GM20431 (cell line): ENCODE results near the gene ABI3.

ENCODE experiments used
- in situ Hi-C: fragments of 300-500 bp; cut with MseI, MboI; formaldehyde crosslinking; loops from one replicate; pipeline ENCODE4 v1.15.0; 2020; ENCODE audit warnings: low sequenced_read_pairs; ENCODE audit not compliant: unreplicated experiment

Gene ABI3

GRCh38 chr17:49224198-49224996 is 13.9 kb downstream of the ABI3 start:
- in situ Hi-C loops = no loop called here

DNA sequence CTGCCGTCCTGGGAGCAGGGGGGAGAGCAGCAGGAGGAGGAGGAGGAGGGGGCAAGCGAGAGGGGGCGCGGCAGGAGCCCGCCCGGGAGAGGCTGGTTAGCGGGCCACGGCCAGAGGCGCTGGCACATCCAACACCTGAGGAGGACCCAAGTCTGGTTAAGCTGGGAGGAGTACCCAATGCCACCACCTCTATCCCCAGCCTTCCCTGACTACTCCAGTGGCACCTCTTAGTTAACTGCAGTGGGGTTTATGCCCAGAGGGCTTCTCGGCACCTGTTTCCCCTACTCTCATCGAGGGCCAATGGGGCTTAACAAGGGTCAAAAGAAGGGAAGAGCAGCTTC is 14.5 kb downstream of the ABI3 start:
- in situ Hi-C loops = loop anchor here (5.0 kb wide), 1 partner anchor 48 kb away; no protein-coding TSS in a partner anchor

GRCh38 chr17:49225554-49226236 is 15.2 kb downstream of the ABI3 start:
- in situ Hi-C loops = loop anchor here (5.0 kb wide), 1 partner anchor 48 kb away; no protein-coding TSS in a partner anchor

GRCh38 chr17:49226771-49227435 is 16.4 kb downstream of the ABI3 start:
- in situ Hi-C loops = loop anchor here (5.0 kb wide), 1 partner anchor 50 kb away; no protein-coding TSS in a partner anchor

DNA sequence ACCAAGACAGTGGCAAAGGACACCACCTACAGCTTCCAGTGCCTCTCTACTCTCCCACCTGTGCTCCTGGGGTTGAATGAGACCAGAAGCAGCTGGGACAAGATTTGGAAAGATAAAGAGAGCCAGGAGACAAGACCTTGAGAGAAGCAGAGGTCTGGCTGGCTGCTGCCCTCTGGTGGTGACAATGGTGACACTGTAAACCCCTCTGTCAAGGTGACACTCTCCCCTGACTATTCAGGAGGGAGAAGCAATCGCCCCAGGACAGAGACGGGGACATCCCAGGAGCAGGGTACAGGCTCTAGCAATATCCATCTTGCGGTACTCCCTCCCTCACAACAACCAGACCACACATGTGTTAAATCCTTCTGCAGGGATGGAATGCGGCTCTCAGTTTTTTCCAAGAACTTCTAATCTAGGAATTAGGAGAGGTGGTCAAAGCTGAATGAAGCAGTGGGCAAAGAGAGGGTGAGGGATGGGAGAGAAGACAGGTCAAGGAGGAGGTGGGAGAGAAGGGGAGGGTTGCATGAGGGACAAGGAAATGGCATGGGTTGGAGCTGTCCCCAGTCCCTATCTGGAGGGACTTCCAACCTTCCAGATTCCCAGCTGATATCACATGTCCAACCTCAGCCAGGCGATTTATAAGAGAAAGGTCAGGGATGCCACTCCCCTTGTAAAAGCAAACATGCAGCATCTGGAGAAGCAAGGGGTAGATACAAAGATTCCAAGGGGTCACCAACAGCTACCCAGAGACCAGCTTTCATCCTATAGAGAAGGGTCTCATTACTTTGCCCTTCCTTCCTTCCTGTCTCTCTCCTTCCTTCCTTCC is 17.1 kb downstream of the ABI3 start:
- in situ Hi-C loops = loop anchor here (5.0 kb wide), 1 partner anchor 50 kb away; no protein-coding TSS in a partner anchor

- in situ Hi-C loops = loop anchor here (5.0 kb wide), 1 partner anchor 52 kb away; no protein-coding TSS in a partner anchor
Measured at GRCh38 chr17:49229076-49229804, 18.7 kb downstream of the ABI3 start.

DNA sequence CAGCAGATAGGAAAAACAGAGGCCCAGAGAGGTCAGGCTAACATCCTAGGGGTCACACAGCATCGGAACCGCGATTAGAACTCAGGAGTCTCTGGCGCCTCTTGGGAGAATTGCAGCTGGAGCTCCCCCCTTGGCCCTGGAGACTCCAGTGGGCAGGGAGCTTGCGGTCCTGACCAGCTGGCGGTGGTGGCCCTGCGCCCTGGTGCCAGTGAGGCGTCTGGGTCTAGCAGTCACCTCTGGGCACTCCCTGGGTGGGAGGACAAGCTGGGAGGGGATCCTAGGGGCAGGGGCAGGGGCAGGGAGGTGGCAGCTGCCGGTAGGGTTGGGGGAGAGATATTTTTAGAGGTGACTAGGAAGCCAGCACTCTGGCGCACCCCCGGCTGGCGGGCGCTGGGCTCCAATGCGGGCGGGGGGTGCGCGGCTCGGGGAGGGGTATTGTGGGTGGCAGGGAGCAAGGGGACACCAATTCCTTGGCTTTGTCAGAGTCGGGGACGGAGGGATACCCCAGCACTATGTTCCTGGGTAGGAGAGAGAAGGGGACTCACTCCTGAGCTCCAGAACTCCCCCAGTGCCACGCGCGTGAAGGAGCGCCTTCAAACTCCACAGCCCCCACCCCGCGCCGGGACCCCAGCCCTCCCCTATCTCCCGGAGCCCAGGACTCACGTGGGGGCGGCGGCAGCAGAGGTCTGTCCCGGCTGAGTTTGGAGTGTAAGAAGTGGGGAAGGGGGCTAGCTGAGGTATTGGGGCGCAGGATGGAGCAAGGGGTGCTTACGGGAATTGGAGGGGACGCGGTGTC is 19.5 kb downstream of the ABI3 start:
- in situ Hi-C loops = loop anchor here (5.0 kb wide), 1 partner anchor 53 kb away; no protein-coding TSS in a partner anchor

DNA sequence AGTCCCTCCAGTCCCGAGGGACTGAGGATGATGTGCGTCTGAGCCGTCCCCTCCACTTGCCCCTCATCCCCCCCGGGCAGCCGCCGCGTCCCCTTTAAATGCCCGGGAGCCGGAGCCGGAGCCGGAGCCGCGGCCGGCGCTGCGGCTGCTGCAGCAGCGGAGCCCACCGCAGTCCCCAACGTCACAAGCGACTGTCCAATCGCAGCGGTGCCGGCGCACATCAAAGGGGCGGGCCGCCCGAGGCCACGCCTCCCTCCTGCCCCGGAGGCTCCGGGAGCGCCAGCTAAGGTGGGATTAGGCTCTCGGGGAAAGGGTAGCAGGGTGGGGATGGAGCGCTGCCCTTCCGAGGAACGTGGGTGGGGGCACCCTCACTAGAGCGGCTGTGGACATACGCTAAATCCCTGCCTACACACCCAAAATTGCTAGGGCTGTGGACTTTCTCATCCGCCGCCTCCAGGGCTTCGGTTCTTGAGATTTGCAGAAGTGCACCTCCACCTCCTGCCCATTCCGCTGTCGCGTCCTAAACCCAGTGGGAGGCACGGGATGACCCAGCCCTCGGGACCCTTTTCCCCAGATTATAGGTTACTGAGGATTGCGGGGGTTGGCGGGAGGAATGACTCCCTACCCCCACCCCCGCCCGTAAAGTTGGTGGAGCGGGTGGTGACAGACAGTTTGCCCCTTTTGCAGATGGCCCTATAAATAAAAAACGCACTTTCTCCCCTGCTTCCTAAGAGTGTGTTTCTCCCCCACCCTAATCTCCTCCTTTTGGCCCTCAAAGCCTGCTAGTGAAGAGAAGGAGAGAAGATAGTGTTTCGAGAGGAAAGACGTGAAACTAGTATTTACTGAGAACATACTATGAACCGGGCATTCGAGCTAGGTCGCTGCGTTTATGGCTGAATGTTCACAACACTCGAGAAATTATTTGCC is 20.4 kb downstream of the ABI3 start, which contains the start of gene PHOSPHO1:
Gene PHOSPHO1, minus strand, starts transcription at position 152 of the 927 bp plus-strand sequence. CDS start 4,096 bp downstream, outside the sequence.
- in situ Hi-C loops = no loop called here

DNA sequence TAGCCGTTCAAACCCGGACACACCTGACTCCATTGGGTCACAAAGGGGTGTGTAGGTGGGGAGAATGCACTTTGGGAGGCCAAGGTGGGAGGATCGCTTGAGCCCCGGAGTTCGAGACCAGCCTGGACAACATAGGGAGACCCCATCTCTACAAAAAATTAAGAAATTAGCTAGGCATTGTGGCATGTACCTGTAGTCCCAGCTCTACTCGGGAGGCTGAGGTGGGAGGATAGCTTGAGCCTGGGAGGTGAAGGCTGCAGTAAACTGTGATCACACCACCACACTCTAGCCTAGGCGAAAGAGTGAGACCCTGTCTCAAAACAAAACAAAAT is 21.0 kb downstream of the ABI3 start:
- in situ Hi-C loops = no loop called here

GRCh38 chr17:49234509-49235080 is 24.1 kb downstream of the ABI3 start:
- in situ Hi-C loops = no loop called here

DNA sequence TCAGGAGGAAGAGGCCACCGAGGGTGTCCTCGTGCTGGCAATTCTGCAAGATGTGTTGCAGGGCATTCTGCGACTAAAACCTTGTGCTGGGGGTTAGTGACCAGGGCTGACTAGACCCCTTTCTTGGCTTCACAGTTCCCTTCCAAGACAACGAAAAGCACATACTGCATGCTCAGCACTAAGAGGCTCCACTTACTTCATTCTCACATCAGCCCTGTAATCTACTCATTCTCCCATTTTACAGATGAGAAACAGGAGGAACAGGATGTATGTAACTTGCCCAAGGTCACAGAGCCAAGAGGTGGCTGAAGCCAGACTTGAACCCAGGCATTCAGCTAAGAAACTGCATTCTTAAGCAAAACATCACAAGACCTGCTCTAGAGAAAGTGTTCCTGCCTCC is 25.4 kb downstream of the ABI3 start:
- in situ Hi-C loops = no loop called here

DNA sequence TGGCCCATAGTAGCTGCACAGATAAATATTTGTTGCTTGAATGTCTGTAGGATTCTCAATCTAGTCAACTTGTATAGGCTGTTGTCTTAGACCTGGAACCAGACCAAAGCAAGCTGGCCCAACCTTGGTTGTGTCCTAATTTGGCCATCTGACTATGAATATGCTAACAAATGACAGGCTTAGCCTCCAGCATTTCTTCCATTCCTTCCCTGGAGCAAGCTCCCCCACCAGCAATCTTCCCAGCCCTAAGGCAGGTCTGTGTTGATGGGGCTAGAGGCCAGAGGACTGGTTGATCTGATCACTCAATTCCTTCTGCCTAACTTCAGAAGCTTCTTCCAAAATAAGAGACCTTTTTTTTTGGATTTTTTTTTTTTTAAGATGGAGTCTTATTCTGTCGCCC is 29.5 kb downstream of the ABI3 start:
- in situ Hi-C loops = no loop called here

GRCh38 chr17:49240619-49241018 is 30.1 kb downstream of the ABI3 start:
- in situ Hi-C loops = no loop called here

DNA sequence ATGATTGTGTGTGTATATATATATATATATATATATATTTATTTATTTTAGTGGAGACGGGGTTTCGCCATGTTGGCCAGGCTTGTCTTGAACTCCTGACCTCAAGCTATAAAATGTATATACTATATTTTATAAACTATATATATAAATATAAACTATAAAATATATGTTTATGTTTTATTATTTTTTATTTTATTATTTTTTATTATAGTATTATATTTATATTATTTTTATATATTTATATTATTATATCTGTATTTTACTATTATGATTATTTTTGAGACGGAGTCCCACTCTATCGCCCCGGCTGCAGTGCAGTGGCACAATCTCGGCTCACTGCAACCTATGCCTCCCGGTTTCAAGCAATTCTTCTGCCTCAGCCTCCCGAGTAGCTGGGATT is 30.5 kb downstream of the ABI3 start:
- in situ Hi-C loops = no loop called here

GRCh38 chr17:49241692-49242397 is 31.3 kb downstream of the ABI3 start:
- in situ Hi-C loops = no loop called here

GRCh38 chr17:49242813-49243212 is 32.3 kb downstream of the ABI3 start:
- in situ Hi-C loops = no loop called here

DNA sequence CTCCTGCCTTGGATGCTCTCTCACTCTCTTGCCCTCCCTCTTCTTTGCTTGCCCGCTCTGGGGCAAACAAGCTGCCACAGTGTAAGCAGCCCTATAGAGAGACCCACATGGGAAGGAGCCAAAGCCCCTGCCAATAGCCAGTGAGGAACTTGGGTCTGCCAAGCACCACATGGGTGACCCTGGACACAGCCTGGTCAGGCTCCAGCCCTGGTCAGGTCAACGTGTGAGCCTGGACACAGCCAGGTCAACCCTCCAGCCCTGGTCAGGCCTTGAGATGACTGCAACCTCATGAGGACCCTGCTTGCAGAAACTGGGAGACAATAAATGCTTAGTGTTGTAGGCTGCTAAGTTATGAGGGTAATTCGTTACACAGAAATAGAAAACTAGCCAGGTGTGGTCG is 34.3 kb downstream of the ABI3 start:
- in situ Hi-C loops = no loop called here
